Tibial nerve (tissue), 4 donors: ENCODE measurements around the gene AHCYL2.

Experiments
- CTCF ChIP-seq, 5 experiments: fragments of 200-600 bp in 3 of 5; fragments of 450-650 bp in 2 of 5; sonication (generic) in 3 of 5; IDR thresholded peaks; one replicate each; pipeline ENCODE4 v1.5.1; 2016 to 2019; ENCODE audit warnings: antibody characterized with exemption in 5 of 5, mild to moderate bottlenecking in 3 of 5, moderate library complexity in 2 of 5
- EP300 ChIP-seq, 2 donors: sonication (generic); formaldehyde crosslinking; IDR thresholded peaks; one replicate each; pipeline ENCODE4 v1.6.1; 2017; ENCODE audit warnings: antibody characterized with exemption in 2 of 2, mild to moderate bottlenecking in 1 of 2
- POLR2A ChIP-seq, 2 donors: fragments of 450-650 bp; IDR thresholded peaks; one replicate each; pipeline ENCODE4 v1.6.1; 2017; ENCODE audit warnings: antibody characterized with exemption in 2 of 2, mild to moderate bottlenecking in 2 of 2, moderate library complexity in 2 of 2

GRCh38 chr7:129299889-129300288 lies 75.1 kb downstream of the AHCYL2 start:
- TF ChIP-seq CTCF (IDR thresholded peaks at IDR 0.05), result no peak
- no peak for TF ChIP-seq POLR2A (IDR thresholded peaks at IDR 0.05)
- no peak for TF ChIP-seq EP300 (IDR thresholded peaks at IDR 0.05)
